Natural killer cell (primary cell): ENCODE measurements around the gene RPGRIP1. TPM values are rescaled to one million over a fixed set of nuclear protein-coding genes. Genes with fewer than 3 reads are reported as not detected.
"Not testable (repeated sequence)": the region's sequence is repeated elsewhere in the genome, so short reads cannot be mapped to it uniquely, and the experiment has no call there.

Experiments
- ATAC-seq, 3 donors: fragments of 150-1000 bp in 2 of 3; fragments of 200-7000 bp in 1 of 3; cut with Tn5 transposase; 1 replicate in 1 of 3; 2 replicates in 2 of 3; pipeline ENCODE4 v1.10.0; 2021; ENCODE audit warnings: mild to moderate bottlenecking in 2 of 3, moderate library complexity in 2 of 3
- DNase-seq, 2 donors: peaks; one replicate each; pipeline versions ENCODE4 v3.0.0 to v3.0.0-alpha.2; 2013 to 2021; ENCODE audit warnings: mixed read lengths in 1 of 2
- H3K27ac ChIP-seq: one replicate; pipeline ENCODE4 v1.5.1; 2013; ENCODE audit warnings: mild to moderate bottlenecking, low read length
- H3K27me3 ChIP-seq: one replicate; pipeline ENCODE4 v1.6.1; 2013; ENCODE audit warnings: low read length; ENCODE audit not compliant: control insufficient read depth, insufficient read depth
- H3K36me3 ChIP-seq: one replicate; pipeline ENCODE4 v1.6.1; 2013; ENCODE audit warnings: low read length; ENCODE audit not compliant: control insufficient read depth, insufficient read depth
- H3K4me1 ChIP-seq: one replicate; pipeline ENCODE4 v1.6.1; 2013; ENCODE audit warnings: low read length; ENCODE audit not compliant: control insufficient read depth, insufficient read depth
- H3K4me3 ChIP-seq: one replicate; pipeline ENCODE4 v1.5.1; 2013; ENCODE audit warnings: low read length
- H3K9me3 ChIP-seq: one replicate; pipeline ENCODE4 v1.6.1; 2013; ENCODE audit warnings: low read length; ENCODE audit not compliant: control insufficient read depth, insufficient read depth
- H3K27ac Mint-ChIP-seq, 2 donors: one replicate each; pipeline ENCODE4 v1.8.0; 2022; ENCODE audit warnings: mild to moderate bottlenecking in 2 of 2, mixed read lengths in 2 of 2, moderate library complexity in 1 of 2
- H3K27me3 Mint-ChIP-seq, 2 donors: one replicate each; pipeline ENCODE4 v1.8.0; 2022; ENCODE audit warnings: low read depth in 2 of 2, mixed read lengths in 2 of 2
- H3K36me3 Mint-ChIP-seq: one replicate; pipeline ENCODE4 v1.8.0; 2022; ENCODE audit warnings: mixed read lengths
- H3K4me1 Mint-ChIP-seq, 2 donors: one replicate each; pipeline ENCODE4 v1.8.0; 2022; ENCODE audit warnings: mixed read lengths in 2 of 2
- H3K4me3 Mint-ChIP-seq: one replicate; pipeline ENCODE4 v1.8.0; 2022; ENCODE audit warnings: mild to moderate bottlenecking, moderate library complexity, mixed read lengths
- H3K9me3 Mint-ChIP-seq, 2 donors: one replicate each; pipeline ENCODE4 v1.8.0; 2022; ENCODE audit warnings: mixed read lengths in 2 of 2
- WGBS: methylation state at CpG from one replicate; pipeline ENCODE4 v1.1.7; 2013; ENCODE audit warnings: missing lambda C conversion rate; ENCODE audit not compliant: insufficient coverage; 5-methylcytosine and 5-hydroxymethylcytosine counted together
- intact Hi-C: fragments of 100-400 bp; cut with micrococcal nuclease; formaldehyde crosslinking; loops from one replicate; pipeline ENCODE4 v1.14.2; 2022
- total RNA-seq, 4 donors: library from RNA; stranded (reverse); fragments of 120-200 nt in 1 of 4; gene quantifications; one replicate each; pipeline versions ENCODE4 v1.2.3 to v1.2.4, GENCODE V29; 2013 to 2022
- TF ChIP-seq, protein P1 (sequence below): fragments of 200-600 bp; IDR thresholded peaks from one replicate; pipeline ENCODE4 v1.8.0; 2022; ENCODE audit warnings: antibody characterized with exemption

RPGRIP1 gene
- total RNA-seq, 3 donors from 2014 or later (not counting 1 experiment from before 2014, with no cell fraction given) = 0.68 to 0.85 TPM; not detected in 1

DNA sequence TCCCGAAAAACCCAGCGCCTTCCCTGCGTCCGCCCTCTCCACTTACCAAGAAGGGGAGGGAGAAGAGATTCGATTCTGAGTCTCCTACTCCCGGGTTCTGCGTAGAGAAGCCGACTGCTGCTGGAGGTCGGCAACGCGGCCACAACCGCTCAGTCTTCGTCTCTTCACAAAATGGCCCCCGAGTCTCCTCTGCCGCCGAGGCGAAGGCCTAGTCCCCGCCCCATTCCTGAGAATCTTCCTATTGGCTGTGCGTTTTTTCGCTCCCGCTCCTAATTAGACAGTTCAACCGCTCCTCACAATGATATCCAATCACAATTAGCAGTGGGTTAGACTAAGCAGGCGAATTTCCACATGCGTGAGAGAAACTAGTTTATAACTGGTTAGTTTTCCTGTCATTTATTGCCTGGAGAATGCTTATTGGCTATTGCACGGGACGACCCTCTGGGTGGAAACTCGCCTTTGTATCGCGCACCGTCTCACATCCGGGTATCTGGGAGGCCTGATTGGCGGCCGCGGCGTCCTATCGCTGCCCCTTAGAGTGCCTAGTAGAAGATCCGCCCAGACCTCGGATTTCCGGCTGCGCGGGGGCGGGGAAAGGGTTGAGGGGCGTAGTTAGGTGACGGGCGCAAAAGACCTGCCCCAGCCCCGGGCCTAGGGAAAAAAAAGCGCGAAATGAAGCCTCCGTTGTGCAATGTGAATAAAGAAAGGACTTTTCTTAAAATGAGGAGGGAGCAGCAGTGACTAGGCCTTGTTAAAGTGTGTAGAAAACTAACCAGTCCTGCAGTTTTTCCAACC, 10.4 kb upstream of the RPGRIP1 start, which contains the start of gene HNRNPC:
TSS of gene HNRNPC (minus strand) at position 191 of the 795 bp plus-strand sequence. CDS start 35,249 bp downstream, outside the sequence.
- Histone ChIP-seq H3K27me3 (no peaks in the 10 kb centered on the region), H3K4me1 (peaks cover 29% of the 10 kb centered on the region), H3K9me3 (no peaks in the 10 kb centered on the region), H3K27ac (peak within 1 kb of the TSS; percentile 97), H3K36me3 (peaks cover 16% of the 10 kb centered on the region), H3K4me3 (peak within 1 kb of the TSS; percentile 81)
- ATAC-seq (peak; percentile 79 to 94 (median 88)), DNase-seq (peak; percentile 100)
- Mint-ChIP-seq H3K4me1 (peaks cover 38 to 51% of the 10 kb centered on the region in 2 donors), H3K36me3 (peaks cover 8% of the 10 kb centered on the region), H3K9me3 (no peaks in the 10 kb centered on the region), H3K27ac (peak within 1 kb of the TSS; percentile 96 to 97), H3K27me3 (no peaks in the 10 kb centered on the region), H3K4me3 (peak within 1 kb of the TSS; percentile 93)
- 0% methylated on average over 44 of the region's 49 CpGs for WGBS
- intact Hi-C loops = loop anchor here (1.0 to 10.0 kb wide), 6 partner anchors 39 to 187 kb away; partner anchors contain the start of genes CHD8 and SUPT16H
- TF ChIP-seq, protein P1, sequence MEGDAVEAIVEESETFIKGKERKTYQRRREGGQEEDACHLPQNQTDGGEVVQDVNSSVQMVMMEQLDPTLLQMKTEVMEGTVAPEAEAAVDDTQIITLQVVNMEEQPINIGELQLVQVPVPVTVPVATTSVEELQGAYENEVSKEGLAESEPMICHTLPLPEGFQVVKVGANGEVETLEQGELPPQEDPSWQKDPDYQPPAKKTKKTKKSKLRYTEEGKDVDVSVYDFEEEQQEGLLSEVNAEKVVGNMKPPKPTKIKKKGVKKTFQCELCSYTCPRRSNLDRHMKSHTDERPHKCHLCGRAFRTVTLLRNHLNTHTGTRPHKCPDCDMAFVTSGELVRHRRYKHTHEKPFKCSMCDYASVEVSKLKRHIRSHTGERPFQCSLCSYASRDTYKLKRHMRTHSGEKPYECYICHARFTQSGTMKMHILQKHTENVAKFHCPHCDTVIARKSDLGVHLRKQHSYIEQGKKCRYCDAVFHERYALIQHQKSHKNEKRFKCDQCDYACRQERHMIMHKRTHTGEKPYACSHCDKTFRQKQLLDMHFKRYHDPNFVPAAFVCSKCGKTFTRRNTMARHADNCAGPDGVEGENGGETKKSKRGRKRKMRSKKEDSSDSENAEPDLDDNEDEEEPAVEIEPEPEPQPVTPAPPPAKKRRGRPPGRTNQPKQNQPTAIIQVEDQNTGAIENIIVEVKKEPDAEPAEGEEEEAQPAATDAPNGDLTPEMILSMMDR = no peak

DNA sequence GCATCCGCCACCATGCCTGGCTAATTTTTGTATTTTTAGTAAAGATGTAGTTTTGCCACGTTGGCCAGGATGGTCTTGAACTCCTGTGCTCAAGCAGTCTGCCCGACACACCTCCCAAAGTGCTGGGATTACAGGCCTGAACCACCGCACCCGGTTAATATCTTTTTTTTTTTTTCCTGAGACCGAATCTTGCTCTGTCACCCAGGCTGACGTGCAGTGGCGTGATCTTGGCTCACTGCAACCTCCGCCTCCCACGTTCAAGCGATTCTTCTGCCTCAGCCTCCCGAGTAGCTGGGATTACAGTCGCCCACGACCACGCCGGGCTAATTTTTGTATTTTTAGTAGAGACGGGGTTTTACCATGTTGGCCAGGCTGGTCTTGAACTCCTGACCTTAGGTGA, 7.2 kb upstream of the RPGRIP1 start:
- 93% methylated on average over 17 of the region's 17 CpGs for WGBS
- not testable (repeated sequence) for H3K4me3 Mint-ChIP-seq, DNase-seq

DNA sequence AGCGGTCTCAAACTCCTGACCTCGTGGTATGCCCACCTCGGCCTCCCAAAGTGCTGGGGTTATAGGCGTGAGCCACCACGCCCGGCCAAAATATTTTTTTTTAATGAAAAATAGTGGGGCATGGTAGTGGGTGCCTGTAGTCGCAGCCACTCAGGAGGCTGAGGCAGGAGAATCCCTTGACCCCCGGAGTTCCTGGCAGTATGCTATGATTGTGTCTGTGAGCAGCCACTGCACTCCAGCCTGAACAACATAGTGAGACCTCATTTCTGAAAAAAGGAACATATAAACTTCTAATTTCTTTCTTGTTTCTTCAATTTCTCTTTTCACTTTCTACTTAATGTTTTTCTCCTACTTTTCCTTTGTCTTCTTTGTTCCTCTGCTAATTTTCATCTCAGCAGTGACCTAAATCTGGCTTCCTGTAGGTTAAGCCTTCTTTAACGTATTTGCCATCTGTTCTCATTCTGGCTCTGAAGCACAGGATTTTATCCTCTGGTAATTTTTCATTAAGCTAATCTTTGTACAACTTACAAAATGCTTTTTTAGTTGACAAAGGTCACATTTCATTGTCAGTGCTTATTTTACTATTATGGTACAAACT, 4.5 kb upstream of the RPGRIP1 start:
- Mint-ChIP-seq H3K9me3 (no peaks in the 10 kb centered on the region), H3K27ac (peak overlapping the region in 1 of 2 donors; percentile 61), H3K27me3 (no peaks in the 10 kb centered on the region), H3K4me3 (no peak overlapping the region), H3K36me3 (no peaks in the 10 kb centered on the region), H3K4me1 (peaks cover 0 to 4% of the 10 kb centered on the region in 2 donors)
- TF ChIP-seq, protein P1 = no peak
- Histone ChIP-seq H3K4me3 (no peak overlapping the region), H3K27me3 (no peaks in the 10 kb centered on the region), H3K27ac (no peak overlapping the region), H3K36me3 (no peaks in the 10 kb centered on the region), H3K4me1 (peaks cover 3% of the 10 kb centered on the region), H3K9me3 (no peaks in the 10 kb centered on the region)
- ATAC-seq = no peak
- intact Hi-C loops = no loop called here
- DNase-seq = no peak
- 75% methylated on average over 9 of the region's 9 CpGs for WGBS

More for the DNA sequence above, 7.2 kb upstream of the RPGRIP1 start:
- H3K36me3 Mint-ChIP-seq, H3K9me3 Mint-ChIP-seq, H3K36me3 ChIP-seq, intact Hi-C loops, H3K9me3 ChIP-seq, H3K27me3 Mint-ChIP-seq, H3K4me1 ChIP-seq, H3K4me3 ChIP-seq, H3K27ac ChIP-seq, ATAC-seq, H3K27ac Mint-ChIP-seq, H3K27me3 ChIP-seq: not testable (repeated sequence)
- H3K4me1 Mint-ChIP-seq = peaks cover 18 to 20% of the 10 kb centered on the region in 2 donors

DNA sequence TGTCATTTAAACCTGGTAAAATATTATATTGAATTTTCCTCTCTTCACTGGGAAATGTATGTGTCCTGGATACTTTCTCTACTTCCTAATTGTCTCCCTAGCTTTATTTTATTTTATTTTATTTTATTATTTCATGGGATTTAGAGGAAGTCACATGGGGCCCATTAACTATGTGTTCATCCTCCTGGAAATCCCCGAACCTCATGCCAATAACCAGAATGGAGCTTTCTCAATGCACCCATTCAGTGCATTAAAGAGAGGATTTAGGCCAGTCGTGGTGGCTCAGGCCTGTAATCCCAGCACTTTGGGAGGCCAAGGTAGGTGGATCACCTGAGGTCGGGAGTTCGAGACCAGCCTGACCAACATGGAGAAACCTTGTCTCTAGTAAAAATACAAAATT, 1.3 kb upstream of the RPGRIP1 start:
- peaks cover 0 to 4% of the 10 kb centered on the region in 2 donors for H3K4me1 Mint-ChIP-seq
- H3K27ac Mint-ChIP-seq = no peak overlapping the region
- TF ChIP-seq, protein P1 = no peak
- Histone ChIP-seq H3K27me3 (no peaks in the 10 kb centered on the region), H3K36me3 (no peaks in the 10 kb centered on the region), H3K4me1 (no peaks in the 10 kb centered on the region), H3K9me3 (no peaks in the 10 kb centered on the region), H3K4me3 (no peak overlapping the region), H3K27ac (no peak overlapping the region)
- H3K4me3 Mint-ChIP-seq = no peak overlapping the region
- intact Hi-C loops = no loop called here
- no peaks in the 10 kb centered on the region for H3K9me3 Mint-ChIP-seq
- DNase-seq = no peak
- no peaks in the 10 kb centered on the region for H3K36me3 Mint-ChIP-seq
- no peaks in the 10 kb centered on the region for H3K27me3 Mint-ChIP-seq
- WGBS = 84% methylated on average over 4 of the region's 4 CpGs
- ATAC-seq = no peak

DNA sequence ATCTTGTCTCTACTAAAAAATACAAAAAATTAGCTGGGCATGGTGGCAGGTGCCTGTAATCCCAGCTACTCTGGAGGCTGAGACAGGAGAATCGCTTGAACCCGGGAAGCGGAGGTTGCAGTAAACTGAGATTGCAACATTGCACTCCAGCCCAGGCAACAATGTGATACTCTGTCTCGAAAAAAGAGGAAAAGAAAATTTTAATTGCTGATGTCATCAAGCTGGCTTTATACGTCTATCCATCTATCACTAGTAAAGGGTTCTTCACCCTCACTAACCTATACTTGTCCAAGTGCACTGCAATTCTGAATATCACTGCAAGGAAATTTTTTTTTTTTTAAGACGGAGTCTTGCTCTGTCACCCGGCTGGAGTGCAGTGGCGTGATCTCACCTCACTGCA, 2.0 kb downstream of the RPGRIP1 start:
- WGBS = 75% methylated on average over 8 of the region's 8 CpGs
- H3K4me1 Mint-ChIP-seq, H3K27ac Mint-ChIP-seq: not testable (repeated sequence)

More for the DNA sequence above, 2.0 kb downstream of the RPGRIP1 start:
- H3K27me3 Mint-ChIP-seq, H3K36me3 ChIP-seq, H3K27ac ChIP-seq, H3K36me3 Mint-ChIP-seq, H3K4me1 ChIP-seq, ATAC-seq, H3K27me3 ChIP-seq, DNase-seq, intact Hi-C loops, H3K4me3 ChIP-seq, H3K4me3 Mint-ChIP-seq, H3K9me3 Mint-ChIP-seq, H3K9me3 ChIP-seq: not testable (repeated sequence)
